GM12891 (cell line): ENCODE data around the gene MAP2K4.
A peak's percentile ranks its signal among the peaks of the same experiment; 100 is the strongest.

ENCODE experiments used
- DNase-seq: peaks from one replicate; pipeline ENCODE4 v3.0.0; 2011; ENCODE audit warnings: low spot score; ENCODE audit not compliant: insufficient read length
- FAIRE-seq: peaks from 2 replicates; lab custom pipeline; 2011; peaks lifted over from hg19 to GRCh38; lab: Jason Lieb, UNC
- PAX5 ChIP-seq: IDR thresholded peaks from 2 replicates; pipeline ENCODE4 v1.6.1; 2011; ENCODE audit warnings: low read length, moderate library complexity, mild to moderate bottlenecking; ENCODE audit not compliant: insufficient read depth, severe bottlenecking
- POLR2A ChIP-seq: IDR thresholded peaks from 2 replicates; pipeline ENCODE4 v1.6.1; 2011; ENCODE audit warnings: low read depth, low read length, control low read depth
- POLR2AphosphoS5 ChIP-seq: IDR thresholded peaks from 2 replicates; pipeline ENCODE4 v1.6.1; 2011; ENCODE audit warnings: low read depth, low read length, control low read depth
- POU2F2 ChIP-seq: IDR thresholded peaks from 2 replicates; pipeline ENCODE4 v1.6.1; 2011; ENCODE audit warnings: low read depth, mild to moderate bottlenecking, control low read depth, low read length, moderate library complexity
- SPI1 ChIP-seq: IDR thresholded peaks from 2 replicates; pipeline ENCODE4 v1.6.1; 2011; ENCODE audit warnings: low read depth, low read length, control low read depth
- TAF1 ChIP-seq: IDR thresholded peaks from 2 replicates; pipeline ENCODE4 v1.6.1; 2011; ENCODE audit warnings: low read depth, low read length, control low read depth

MAP2K4 gene

GRCh38 chr17:12099412-12099811 lies 78.7 kb downstream of the MAP2K4 start:
- DNase-seq: no peak
- no peak for FAIRE-seq

DNA sequence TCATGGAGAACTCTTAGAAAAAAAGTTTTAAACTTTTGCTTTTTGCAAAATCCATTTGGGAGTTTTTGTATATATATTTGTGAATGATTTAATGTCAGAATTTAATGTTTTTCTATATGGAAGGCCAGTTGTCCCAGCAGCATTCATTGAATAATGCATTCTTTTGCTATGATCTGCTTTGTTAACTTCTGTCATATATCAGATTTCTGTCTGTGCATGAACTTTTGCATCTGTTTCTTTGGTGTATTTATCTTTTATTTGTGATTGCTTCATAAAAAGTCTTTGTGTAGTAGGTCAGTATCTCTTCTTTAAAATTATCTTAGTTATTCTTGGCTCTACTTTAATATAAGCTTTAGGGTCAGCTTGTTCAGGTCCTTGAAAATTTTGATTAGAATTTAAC lies 84.2 kb downstream of the MAP2K4 start:
- DNase-seq: no peak
- TF ChIP-seq SPI1: no peak
- no peak for TF ChIP-seq POU2F2
- TF ChIP-seq TAF1: no peak
- no peak for TF ChIP-seq POLR2A
- TF ChIP-seq PAX5: no peak
- FAIRE-seq: no peak

More at GRCh38 chr17:12099412-12099811, 78.7 kb downstream of the MAP2K4 start:
- TF ChIP-seq POLR2A (no peak), POU2F2 (no peak), PAX5 (no peak), TAF1 (no peak), SPI1 (no peak), POLR2AphosphoS5 (no peak)

GRCh38 chr17:12107905-12108304 lies 87.2 kb downstream of the MAP2K4 start:
- FAIRE-seq (no peak), DNase-seq (no peak)
- TF ChIP-seq SPI1: no peak
- TF ChIP-seq POLR2AphosphoS5: no peak
- TF ChIP-seq PAX5: no peak
- no peak for TF ChIP-seq TAF1
- no peak for TF ChIP-seq POLR2A
- no peak for TF ChIP-seq POU2F2

- no peak for TF ChIP-seq POLR2A
- TF ChIP-seq SPI1: no peak
- TF ChIP-seq TAF1: no peak
- no peak for TF ChIP-seq POU2F2
- peak; percentile 71 for FAIRE-seq
- no peak for DNase-seq
Observed at GRCh38 chr17:12110906-12111305, 90.2 kb downstream of the MAP2K4 start.

DNA sequence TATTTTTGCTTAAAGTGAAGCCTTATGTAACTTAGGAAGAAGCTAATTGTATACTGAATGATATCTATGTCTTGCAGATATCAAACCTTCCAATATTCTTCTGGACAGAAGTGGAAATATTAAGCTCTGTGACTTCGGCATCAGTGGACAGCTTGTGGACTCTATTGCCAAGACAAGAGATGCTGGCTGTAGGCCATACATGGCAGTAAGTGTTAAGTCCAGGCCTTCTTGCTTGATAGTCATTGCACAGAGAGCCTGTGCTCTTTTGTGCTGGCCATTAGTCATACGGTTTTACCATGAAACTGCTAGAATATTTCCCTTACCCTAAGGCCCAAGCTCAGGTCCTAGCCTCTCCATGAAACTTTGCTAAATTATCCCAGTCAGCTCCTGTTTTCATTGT lies 92.5 kb downstream of the MAP2K4 start:
- DNase-seq (no peak), FAIRE-seq (no peak)
- TF ChIP-seq POLR2AphosphoS5 (no peak), PAX5 (no peak), POU2F2 (no peak), POLR2A (no peak), TAF1 (no peak), SPI1 (no peak)

- peak; percentile 41 for FAIRE-seq
- TF ChIP-seq SPI1 (no peak), POLR2A (no peak), PAX5 (no peak), POU2F2 (no peak), TAF1 (no peak)
- DNase-seq: no peak
Observed at GRCh38 chr17:12114686-12115418, 94.2 kb downstream of the MAP2K4 start.

DNA sequence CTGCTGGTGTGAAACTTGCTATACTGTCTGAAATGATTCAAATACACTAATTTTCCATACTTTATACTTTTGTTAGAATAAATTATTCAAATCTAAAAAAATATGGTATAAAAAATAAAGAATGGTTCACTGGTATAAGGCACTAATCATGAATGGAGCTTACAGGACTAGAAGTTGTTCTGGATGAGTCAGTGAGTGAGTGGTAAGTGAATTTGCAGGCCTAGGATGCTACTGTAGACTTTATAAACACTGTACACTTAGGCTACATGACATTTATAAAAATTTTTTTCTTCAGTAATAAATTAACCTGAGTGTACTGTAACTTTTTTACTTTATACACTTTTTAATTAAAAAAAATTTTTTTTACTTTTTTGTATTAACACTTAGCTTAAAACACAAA lies 95.5 kb downstream of the MAP2K4 start:
- TF ChIP-seq POLR2A: no peak
- no peak for TF ChIP-seq PAX5
- no peak for TF ChIP-seq SPI1
- TF ChIP-seq POU2F2: no peak
- TF ChIP-seq TAF1: no peak
- no peak for TF ChIP-seq POLR2AphosphoS5
- no peak for DNase-seq
- no peak for FAIRE-seq

DNA sequence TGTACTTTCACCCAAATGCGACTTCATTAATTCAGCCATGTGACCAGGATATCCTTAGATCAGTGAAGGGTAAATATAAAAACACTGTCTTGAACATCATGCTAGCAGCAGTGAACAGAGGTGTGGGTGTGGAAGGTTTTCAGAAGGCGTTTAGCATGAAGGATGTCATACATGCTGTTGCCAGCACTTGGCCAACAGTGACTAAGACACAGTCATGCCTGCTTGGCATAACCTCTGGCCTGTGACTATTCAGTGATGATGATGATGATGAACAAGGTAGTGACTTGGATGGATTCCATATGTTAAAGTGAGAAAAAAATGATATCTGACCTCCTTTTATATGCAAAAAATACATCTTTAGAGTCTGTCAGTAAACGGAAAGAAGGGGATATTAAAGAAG lies 97.9 kb downstream of the MAP2K4 start:
- no peak for FAIRE-seq
- DNase-seq: no peak
- TF ChIP-seq POU2F2 (no peak), SPI1 (no peak), PAX5 (no peak), TAF1 (no peak), POLR2A (no peak), POLR2AphosphoS5 (no peak)

DNA sequence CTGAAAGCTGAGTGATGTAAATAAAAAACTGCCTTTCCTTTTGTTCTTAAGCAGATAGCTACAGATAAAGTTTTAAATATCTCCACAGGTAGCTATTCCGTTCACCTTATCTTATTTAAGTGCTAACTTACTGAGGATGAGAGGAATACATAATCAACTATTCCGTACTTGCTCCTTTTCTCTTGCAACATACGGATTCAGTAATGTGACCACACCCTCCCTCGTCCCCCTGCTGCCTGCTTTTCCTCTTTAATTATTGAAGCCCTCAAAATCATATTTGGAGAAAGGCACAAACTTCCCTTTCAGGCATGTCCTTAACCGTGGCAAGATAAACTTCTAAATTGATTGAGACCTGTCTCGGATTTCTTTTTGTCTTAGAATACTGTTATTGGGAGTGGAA lies 101.4 kb downstream of the MAP2K4 start:
- no peak for DNase-seq
- TF ChIP-seq SPI1: no peak
- TF ChIP-seq POU2F2: no peak
- TF ChIP-seq PAX5: no peak
- TF ChIP-seq TAF1: no peak
- no peak for TF ChIP-seq POLR2AphosphoS5
- no peak for TF ChIP-seq POLR2A
- no peak for FAIRE-seq

DNA sequence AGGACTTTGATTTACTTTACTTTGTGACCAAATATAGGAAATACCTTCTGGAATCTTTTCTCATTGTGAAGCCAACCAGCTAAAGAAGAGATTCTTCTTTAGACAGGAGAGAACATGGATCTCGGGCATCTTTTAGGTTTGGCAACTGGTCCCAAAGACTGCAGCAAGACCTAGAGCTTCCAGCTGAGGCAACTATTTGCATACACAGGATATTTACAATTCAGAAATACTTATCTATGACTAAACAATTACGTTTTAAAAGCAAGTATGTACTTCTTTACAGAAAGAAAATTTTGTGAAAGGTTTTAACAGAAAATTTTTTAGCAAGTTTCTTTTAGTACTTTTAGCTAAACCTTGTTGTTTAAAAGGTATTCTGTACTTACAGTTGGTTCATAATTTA lies 106.5 kb downstream of the MAP2K4 start:
- FAIRE-seq (no peak), DNase-seq (no peak)
- TF ChIP-seq POU2F2 (no peak), TAF1 (no peak), POLR2AphosphoS5 (no peak), PAX5 (no peak), SPI1 (no peak), POLR2A (no peak)
